SK-N-SH treated with all-trans-retinoic acid at 6 μM for 48 hours (cell line): ENCODE data around the gene ARID1A.

Source experiments
- ATAC-seq: fragments of 200-7000 bp; cut with Tn5 transposase; 3 replicates; pipeline ENCODE4 v1.9.1; 2020; ENCODE audit warnings: mild to moderate bottlenecking, moderate library complexity
- ARNTL ChIP-seq: fragments of 450-650 bp; formaldehyde crosslinking; IDR thresholded peaks from 2 replicates; pipeline ENCODE4 v1.5.0; 2020; ENCODE audit warnings: low read depth, mild to moderate bottlenecking, moderate library complexity, borderline replicate concordance
- BACH2 ChIP-seq: fragments of 250-450 bp; sonication (Bioruptor Pico); IDR thresholded peaks from 2 replicates; pipeline ENCODE4 v1.9.0; 2021; ENCODE audit warnings: mild to moderate bottlenecking, borderline replicate concordance
- CSDC2 ChIP-seq: fragments of 250-450 bp; sonication (Bioruptor Pico); IDR thresholded peaks from 2 replicates; pipeline ENCODE4 v1.5.0; 2020; ENCODE audit warnings: mild to moderate bottlenecking, moderate library complexity
- ESRRG ChIP-seq: fragments of 250-450 bp; sonication (Bioruptor Pico); IDR thresholded peaks from 2 replicates; pipeline ENCODE4 v1.6.1; 2021; ENCODE audit warnings: mild to moderate bottlenecking
- GLIS3 ChIP-seq: fragments of 250-450 bp; sonication (Bioruptor Pico); IDR thresholded peaks from 2 replicates; pipeline ENCODE4 v1.5.0; 2020; ENCODE audit warnings: mild to moderate bottlenecking, moderate library complexity
- ISL1 ChIP-seq: fragments of 250-450 bp; sonication (Bioruptor Pico); IDR thresholded peaks from 2 replicates; pipeline ENCODE4 v2.1.2; 2022; ENCODE audit warnings: mild to moderate bottlenecking, moderate library complexity
- OSR1 ChIP-seq: fragments of 250-450 bp; sonication (Bioruptor Pico); IDR thresholded peaks from 2 replicates; pipeline ENCODE4 v1.8.0; 2022; ENCODE audit warnings: moderate library complexity, mild to moderate bottlenecking, inconsistent platforms
- PATZ1 ChIP-seq: fragments of 250-450 bp; sonication (Bioruptor Pico); IDR thresholded peaks from 2 replicates; pipeline ENCODE4 v1.8.0; 2020; ENCODE audit warnings: mild to moderate bottlenecking, moderate library complexity, borderline replicate concordance
- POU6F1 ChIP-seq: fragments of 250-450 bp; sonication (Bioruptor Pico); IDR thresholded peaks from 2 replicates; pipeline ENCODE4 v1.8.0; 2021; ENCODE audit warnings: low read depth, mild to moderate bottlenecking, moderate library complexity, borderline replicate concordance
- PPARA ChIP-seq: fragments of 250-450 bp; sonication (Bioruptor Pico); IDR thresholded peaks from 2 replicates; pipeline ENCODE4 v1.5.0; 2020; ENCODE audit warnings: mild to moderate bottlenecking, borderline replicate concordance
- RARB ChIP-seq: fragments of 250-450 bp; sonication (Bioruptor Pico); IDR thresholded peaks from 2 replicates; pipeline ENCODE4 v1.8.0; 2021; ENCODE audit warnings: mild to moderate bottlenecking, moderate library complexity
- SNAI2 ChIP-seq: fragments of 250-450 bp; sonication (Bioruptor Pico); IDR thresholded peaks from 2 replicates; pipeline ENCODE4 v1.5.0; 2020; ENCODE audit warnings: mild to moderate bottlenecking, moderate library complexity
- TCF4 ChIP-seq: fragments of 250-450 bp; sonication (Bioruptor Pico); IDR thresholded peaks from 2 replicates; pipeline ENCODE4 v1.8.0; 2021; ENCODE audit warnings: mild to moderate bottlenecking, moderate library complexity, borderline replicate concordance
- TOX ChIP-seq: fragments of 250-450 bp; sonication (Bioruptor Pico); IDR thresholded peaks from 2 replicates; pipeline ENCODE4 v1.8.0; 2021; ENCODE audit warnings: mild to moderate bottlenecking, moderate library complexity, borderline replicate concordance
- ZC3H10 ChIP-seq: fragments of 250-450 bp; sonication (Bioruptor Pico); IDR thresholded peaks from 2 replicates; pipeline ENCODE4 v1.5.1; 2021; ENCODE audit warnings: mild to moderate bottlenecking, moderate library complexity
- ZFP3 ChIP-seq: fragments of 250-450 bp; sonication (Bioruptor Pico); IDR thresholded peaks from 2 replicates; pipeline ENCODE4 v1.5.0; 2020; ENCODE audit warnings: mild to moderate bottlenecking, moderate library complexity
- ZFP30 ChIP-seq: fragments of 450-650 bp; formaldehyde crosslinking; IDR thresholded peaks from 2 replicates; pipeline ENCODE4 v1.5.0; 2022; ENCODE audit warnings: mild to moderate bottlenecking, moderate library complexity
- ZNF565 ChIP-seq: fragments of 450-650 bp; formaldehyde crosslinking; conservative IDR thresholded peaks from 2 replicates; pipeline ENCODE4 v1.5.0; 2020; ENCODE audit warnings: low read depth, mild to moderate bottlenecking, moderate library complexity
- ZNF70 ChIP-seq: fragments of 450-650 bp; formaldehyde crosslinking; IDR thresholded peaks from 2 replicates; pipeline ENCODE4 v1.5.0; 2020; ENCODE audit warnings: mild to moderate bottlenecking, moderate library complexity
- ZNF8 ChIP-seq: fragments of 450-650 bp; formaldehyde crosslinking; IDR thresholded peaks from 2 replicates; pipeline ENCODE4 v1.5.0; 2020; ENCODE audit warnings: mild to moderate bottlenecking, moderate library complexity
- TF ChIP-seq, protein P1 (sequence below): fragments of 250-450 bp; sonication (Bioruptor Pico); IDR thresholded peaks from 2 replicates; pipeline ENCODE4 v1.5.0; 2020; ENCODE audit warnings: mild to moderate bottlenecking, moderate library complexity
- TF ChIP-seq, protein P2 (sequence below): fragments of 250-450 bp; sonication (Bioruptor Pico); IDR thresholded peaks from 2 replicates; pipeline ENCODE4 v1.5.1; 2021; ENCODE audit warnings: mild to moderate bottlenecking, moderate library complexity
- TF ChIP-seq, protein P3 (sequence below): fragments of 250-450 bp; sonication (Bioruptor Pico); IDR thresholded peaks from 2 replicates; pipeline ENCODE4 v1.5.1; 2020; ENCODE audit warnings: low read depth, mild to moderate bottlenecking, moderate library complexity

ARID1A gene

GRCh38 chr1:26721669-26722355, 26.0 kb downstream of the ARID1A start:
- TF ChIP-seq ZNF8 (CRISPR knock-in tag) = no peak
- TF ChIP-seq ZNF565 (CRISPR knock-in tag) = no peak
- no peak for TF ChIP-seq PATZ1 (CRISPR knock-in tag)
- no peak for TF ChIP-seq ZFP30 (CRISPR knock-in tag)
- TF ChIP-seq GLIS3 (CRISPR knock-in tag) = no peak
- TF ChIP-seq RARB (CRISPR knock-in tag) = no peak
- TF ChIP-seq POU6F1 (CRISPR knock-in tag) = no peak
- TF ChIP-seq ISL1 (CRISPR knock-in tag) = no peak
- TF ChIP-seq ESRRG (CRISPR knock-in tag) = no peak
- no peak for ATAC-seq

DNA sequence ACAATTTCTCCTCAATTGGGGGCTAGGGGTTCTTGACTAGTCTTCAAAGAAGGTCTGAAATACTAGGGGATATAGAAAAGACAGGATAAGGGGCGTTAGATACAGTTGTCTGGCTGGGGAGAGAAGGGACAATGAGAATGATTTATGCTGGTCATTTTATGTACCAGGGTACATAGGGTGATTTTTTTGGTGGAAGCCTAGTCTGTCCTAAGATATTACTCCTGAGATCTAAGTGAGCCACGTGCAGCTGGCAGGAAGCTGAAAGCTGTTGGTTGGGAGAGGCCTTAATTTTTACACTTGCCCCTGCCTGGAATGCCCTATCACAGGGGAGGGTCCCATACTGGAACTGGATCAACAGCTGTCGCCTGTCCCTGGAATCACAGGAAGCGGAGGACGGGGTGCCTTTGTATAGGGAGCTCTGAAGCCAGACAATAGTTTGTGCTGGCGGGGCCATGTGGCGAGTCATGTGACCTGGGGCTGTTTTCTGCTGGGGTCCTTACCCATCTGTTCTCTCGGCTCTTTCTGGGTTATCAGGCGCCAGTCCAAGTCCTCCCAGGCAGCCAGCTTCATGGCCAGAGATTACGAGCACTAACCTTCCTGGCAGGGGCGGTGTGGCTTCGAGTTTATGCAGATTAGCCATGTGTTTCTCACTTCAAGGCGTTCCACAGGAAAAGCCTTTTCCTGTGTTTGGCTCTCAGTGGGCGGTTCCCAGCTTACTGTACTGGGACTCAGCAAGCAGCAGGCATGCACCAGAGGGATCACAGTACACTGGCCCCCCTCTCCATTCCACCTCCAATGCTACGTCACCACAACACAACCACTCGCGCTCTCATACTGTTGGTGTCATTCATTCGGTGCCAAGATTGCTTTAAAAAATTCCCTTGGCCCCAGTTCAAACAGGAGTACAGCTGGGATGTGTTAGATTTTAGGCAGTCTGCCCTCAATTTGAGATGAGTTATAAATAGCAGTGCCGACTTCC, 27.5 kb downstream of the ARID1A start:
- TF ChIP-seq ZNF70 (CRISPR knock-in tag) = 0 out of 2 replicates have a peak, but pooled peaks have one; percentile 11
- TF ChIP-seq ZNF8 (CRISPR knock-in tag) = no peak
- TF ChIP-seq TOX = peak; percentile 23; the same call in 1 of the 2 replicates
- TF ChIP-seq, protein P1, sequence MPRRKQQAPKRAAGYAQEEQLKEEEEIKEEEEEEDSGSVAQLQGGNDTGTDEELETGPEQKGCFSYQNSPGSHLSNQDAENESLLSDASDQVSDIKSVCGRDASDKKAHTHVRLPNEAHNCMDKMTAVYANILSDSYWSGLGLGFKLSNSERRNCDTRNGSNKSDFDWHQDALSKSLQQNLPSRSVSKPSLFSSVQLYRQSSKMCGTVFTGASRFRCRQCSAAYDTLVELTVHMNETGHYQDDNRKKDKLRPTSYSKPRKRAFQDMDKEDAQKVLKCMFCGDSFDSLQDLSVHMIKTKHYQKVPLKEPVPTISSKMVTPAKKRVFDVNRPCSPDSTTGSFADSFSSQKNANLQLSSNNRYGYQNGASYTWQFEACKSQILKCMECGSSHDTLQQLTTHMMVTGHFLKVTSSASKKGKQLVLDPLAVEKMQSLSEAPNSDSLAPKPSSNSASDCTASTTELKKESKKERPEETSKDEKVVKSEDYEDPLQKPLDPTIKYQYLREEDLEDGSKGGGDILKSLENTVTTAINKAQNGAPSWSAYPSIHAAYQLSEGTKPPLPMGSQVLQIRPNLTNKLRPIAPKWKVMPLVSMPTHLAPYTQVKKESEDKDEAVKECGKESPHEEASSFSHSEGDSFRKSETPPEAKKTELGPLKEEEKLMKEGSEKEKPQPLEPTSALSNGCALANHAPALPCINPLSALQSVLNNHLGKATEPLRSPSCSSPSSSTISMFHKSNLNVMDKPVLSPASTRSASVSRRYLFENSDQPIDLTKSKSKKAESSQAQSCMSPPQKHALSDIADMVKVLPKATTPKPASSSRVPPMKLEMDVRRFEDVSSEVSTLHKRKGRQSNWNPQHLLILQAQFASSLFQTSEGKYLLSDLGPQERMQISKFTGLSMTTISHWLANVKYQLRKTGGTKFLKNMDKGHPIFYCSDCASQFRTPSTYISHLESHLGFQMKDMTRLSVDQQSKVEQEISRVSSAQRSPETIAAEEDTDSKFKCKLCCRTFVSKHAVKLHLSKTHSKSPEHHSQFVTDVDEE (CRISPR knock-in tag) = peak; percentile 41; the same call in 1 of the 2 replicates
- no peak for TF ChIP-seq PPARA (CRISPR knock-in tag)
- TF ChIP-seq POU6F1 (CRISPR knock-in tag) = 0 out of 2 replicates have a peak, but pooled peaks have one; percentile 62
- no peak for TF ChIP-seq PATZ1 (CRISPR knock-in tag)
- TF ChIP-seq OSR1 (CRISPR knock-in tag) = no peak
- TF ChIP-seq ZC3H10 = no peak
- peak; percentile 78 for TF ChIP-seq TCF4 (CRISPR knock-in tag)
- TF ChIP-seq, protein P2, sequence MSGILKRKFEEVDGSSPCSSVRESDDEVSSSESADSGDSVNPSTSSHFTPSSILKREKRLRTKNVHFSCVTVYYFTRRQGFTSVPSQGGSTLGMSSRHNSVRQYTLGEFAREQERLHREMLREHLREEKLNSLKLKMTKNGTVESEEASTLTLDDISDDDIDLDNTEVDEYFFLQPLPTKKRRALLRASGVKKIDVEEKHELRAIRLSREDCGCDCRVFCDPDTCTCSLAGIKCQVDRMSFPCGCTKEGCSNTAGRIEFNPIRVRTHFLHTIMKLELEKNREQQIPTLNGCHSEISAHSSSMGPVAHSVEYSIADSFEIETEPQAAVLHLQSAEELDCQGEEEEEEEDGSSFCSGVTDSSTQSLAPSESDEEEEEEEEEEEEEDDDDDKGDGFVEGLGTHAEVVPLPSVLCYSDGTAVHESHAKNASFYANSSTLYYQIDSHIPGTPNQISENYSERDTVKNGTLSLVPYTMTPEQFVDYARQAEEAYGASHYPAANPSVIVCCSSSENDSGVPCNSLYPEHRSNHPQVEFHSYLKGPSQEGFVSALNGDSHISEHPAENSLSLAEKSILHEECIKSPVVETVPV = no peak
- peak; percentile 34; the same call in 1 of the 2 replicates for TF ChIP-seq ZFP3 (CRISPR knock-in tag)
- peak; percentile 82 for TF ChIP-seq ISL1 (CRISPR knock-in tag)
- TF ChIP-seq ZNF565 (CRISPR knock-in tag) = no peak
- TF ChIP-seq ARNTL (CRISPR knock-in tag) = no peak
- TF ChIP-seq RARB (CRISPR knock-in tag) = no peak
- TF ChIP-seq CSDC2 = peak; percentile 65; the same call in 1 of the 2 replicates
- no peak for TF ChIP-seq BACH2 (CRISPR knock-in tag)
- no peak for TF ChIP-seq GLIS3 (CRISPR knock-in tag)
- TF ChIP-seq SNAI2 = 0 out of 2 replicates have a peak, but pooled peaks have one; percentile 40
- TF ChIP-seq ZFP30 (CRISPR knock-in tag) = no peak
- TF ChIP-seq ESRRG (CRISPR knock-in tag) = no peak
- TF ChIP-seq, protein P3, sequence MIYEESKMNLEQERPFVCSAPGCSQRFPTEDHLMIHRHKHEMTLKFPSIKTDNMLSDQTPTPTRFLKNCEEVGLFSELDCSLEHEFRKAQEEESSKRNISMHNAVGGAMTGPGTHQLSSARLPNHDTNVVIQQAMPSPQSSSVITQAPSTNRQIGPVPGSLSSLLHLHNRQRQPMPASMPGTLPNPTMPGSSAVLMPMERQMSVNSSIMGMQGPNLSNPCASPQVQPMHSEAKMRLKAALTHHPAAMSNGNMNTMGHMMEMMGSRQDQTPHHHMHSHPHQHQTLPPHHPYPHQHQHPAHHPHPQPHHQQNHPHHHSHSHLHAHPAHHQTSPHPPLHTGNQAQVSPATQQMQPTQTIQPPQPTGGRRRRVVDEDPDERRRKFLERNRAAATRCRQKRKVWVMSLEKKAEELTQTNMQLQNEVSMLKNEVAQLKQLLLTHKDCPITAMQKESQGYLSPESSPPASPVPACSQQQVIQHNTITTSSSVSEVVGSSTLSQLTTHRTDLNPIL = peak; percentile 11; the same call in 1 of the 2 replicates
- peak; percentile 96 for ATAC-seq
